ENCODE results near the gene MOCS1. TPM values are rescaled to one million over a fixed set of nuclear protein-coding genes. Genes with fewer than 3 reads are reported as not detected.
A peak's percentile ranks its signal among the peaks of the same experiment; 100 is the strongest.

Gene MOCS1
- total RNA-seq = 28.6 TPM
- long read RNA-seq, full-length matches to known transcripts = 36 of 93 reads
- long read RNA-seq, partial matches to known transcripts = 21 of 93 reads
- long read RNA-seq, other reads (novel, unspliced or antisense) = 36 of 93 reads

DNA sequence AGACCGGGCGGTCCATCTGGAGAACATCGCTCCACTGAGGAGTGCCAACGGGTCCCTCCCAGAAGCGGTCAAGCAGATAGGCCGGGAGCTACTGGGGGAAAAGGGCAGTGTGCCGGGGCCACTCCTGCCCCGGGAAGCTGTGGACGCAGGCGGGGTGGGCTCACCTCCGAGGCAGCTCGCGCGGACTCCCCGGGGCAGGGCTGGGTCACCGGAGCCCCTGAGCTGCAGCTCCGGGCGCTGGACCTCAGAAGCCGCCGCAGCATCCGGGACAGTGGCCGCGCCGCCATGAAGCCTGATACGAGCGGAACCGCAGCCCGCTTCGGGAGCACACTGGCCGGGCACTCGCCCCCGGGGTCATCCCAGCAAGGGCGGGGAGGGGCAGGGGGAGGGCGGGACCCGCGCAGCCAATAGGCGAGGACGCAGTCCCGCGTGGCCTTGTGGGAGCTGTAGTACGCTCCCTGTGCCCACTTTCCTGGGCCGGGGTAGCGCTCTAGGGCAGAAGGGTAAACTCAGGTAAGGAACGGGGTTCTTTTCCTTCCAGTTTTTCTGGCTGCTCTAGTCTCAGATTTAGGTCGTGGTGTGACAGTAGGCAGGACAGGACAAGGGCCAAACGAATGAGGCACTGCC is at the start of gene MOCS1:
MOCS1 (minus strand) TSS at position 332 of the 627 bp plus-strand sequence; CDS start at position 287, 45 bp downstream.
- intact Hi-C loops (cut with micrococcal nuclease) = no loop called here
- peaks cover 79% of the 10 kb centered on the region for H3K4me1 ChIP-seq

DNA sequence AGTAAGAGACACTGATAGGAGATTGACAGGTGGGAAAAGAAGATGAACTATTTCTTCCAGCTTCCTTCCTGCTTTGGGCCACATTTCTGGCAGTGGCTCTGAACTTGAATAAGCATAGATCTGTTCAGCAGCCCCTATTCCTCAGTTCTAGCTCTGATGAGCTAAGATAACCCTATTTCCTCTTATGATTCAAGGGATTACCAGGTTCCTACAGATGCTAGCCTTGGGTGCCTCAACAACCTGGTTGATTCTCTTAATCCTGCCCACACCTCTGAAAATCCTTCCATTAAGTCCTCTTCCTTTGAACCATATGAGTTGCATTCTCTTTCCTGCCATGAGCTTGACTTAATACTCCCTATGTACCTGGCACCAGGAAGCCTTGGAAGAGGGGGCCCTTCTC is 49.8 kb upstream of the MOCS1 start:
- Histone ChIP-seq H3K27ac (replicated peaks) (no peak overlapping the region), H3K36me3 (no peaks in the 10 kb centered on the region), H3K9me3 (replicated peaks) (no peaks in the 10 kb centered on the region), H3K27me3 (ENCODE audit: low read depth) (no peaks in the 10 kb centered on the region), H3K4me1 (peaks cover 21% of the 10 kb centered on the region), H3K4me3 (no peak overlapping the region)
- intact Hi-C loops (cut with micrococcal nuclease) = no loop called here
- no peak for DNase-seq
- TF ChIP-seq, protein P1, sequence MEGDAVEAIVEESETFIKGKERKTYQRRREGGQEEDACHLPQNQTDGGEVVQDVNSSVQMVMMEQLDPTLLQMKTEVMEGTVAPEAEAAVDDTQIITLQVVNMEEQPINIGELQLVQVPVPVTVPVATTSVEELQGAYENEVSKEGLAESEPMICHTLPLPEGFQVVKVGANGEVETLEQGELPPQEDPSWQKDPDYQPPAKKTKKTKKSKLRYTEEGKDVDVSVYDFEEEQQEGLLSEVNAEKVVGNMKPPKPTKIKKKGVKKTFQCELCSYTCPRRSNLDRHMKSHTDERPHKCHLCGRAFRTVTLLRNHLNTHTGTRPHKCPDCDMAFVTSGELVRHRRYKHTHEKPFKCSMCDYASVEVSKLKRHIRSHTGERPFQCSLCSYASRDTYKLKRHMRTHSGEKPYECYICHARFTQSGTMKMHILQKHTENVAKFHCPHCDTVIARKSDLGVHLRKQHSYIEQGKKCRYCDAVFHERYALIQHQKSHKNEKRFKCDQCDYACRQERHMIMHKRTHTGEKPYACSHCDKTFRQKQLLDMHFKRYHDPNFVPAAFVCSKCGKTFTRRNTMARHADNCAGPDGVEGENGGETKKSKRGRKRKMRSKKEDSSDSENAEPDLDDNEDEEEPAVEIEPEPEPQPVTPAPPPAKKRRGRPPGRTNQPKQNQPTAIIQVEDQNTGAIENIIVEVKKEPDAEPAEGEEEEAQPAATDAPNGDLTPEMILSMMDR (IDR thresholded peaks at IDR 0.05; ENCODE audit: borderline replicate concordance) = no peak

More for the DNA sequence above, at the start of gene MOCS1:
- H3K4me3 ChIP-seq = peak within 1 kb of the TSS; percentile 90
- TF ChIP-seq, protein P1 (IDR thresholded peaks at IDR 0.05; ENCODE audit: borderline replicate concordance) = no peak
- DNase-seq = peak; percentile 92
- peak within 1 kb of the TSS; percentile 91 for H3K27ac ChIP-seq (replicated peaks)
- no peaks in the 10 kb centered on the region for H3K36me3 ChIP-seq
- H3K27me3 ChIP-seq (ENCODE audit: low read depth) = no peaks in the 10 kb centered on the region
- no peaks in the 10 kb centered on the region for H3K9me3 ChIP-seq (replicated peaks)

DNA sequence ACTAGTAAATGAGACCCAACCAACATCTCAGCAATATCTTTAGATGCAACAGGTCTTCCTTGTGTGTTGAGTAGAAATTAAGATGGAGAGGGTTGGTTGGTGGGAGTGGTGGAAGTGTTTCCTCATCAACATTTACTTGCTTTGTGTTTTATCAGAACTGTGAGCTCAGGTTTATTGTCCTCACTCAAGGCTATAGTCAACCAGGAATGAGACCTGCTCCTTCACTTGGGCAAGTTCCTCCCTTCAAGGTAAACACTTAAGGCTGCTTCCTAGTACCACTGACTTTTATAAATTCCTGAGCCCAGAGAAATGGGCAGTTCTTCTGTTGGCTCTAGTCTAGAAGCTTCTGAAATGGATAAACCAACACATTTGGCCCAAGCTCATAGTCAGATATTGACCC is 48.9 kb upstream of the MOCS1 start:
- intact Hi-C loops (cut with micrococcal nuclease) = no loop called here
- peaks cover 26% of the 10 kb centered on the region for H3K4me1 ChIP-seq
- DNase-seq = no peak
- no peaks in the 10 kb centered on the region for H3K27me3 ChIP-seq (ENCODE audit: low read depth)
- H3K9me3 ChIP-seq (replicated peaks) = no peaks in the 10 kb centered on the region
- TF ChIP-seq, protein P1 (IDR thresholded peaks at IDR 0.05; ENCODE audit: borderline replicate concordance) = no peak
- H3K4me3 ChIP-seq = no peak overlapping the region
- H3K36me3 ChIP-seq = no peaks in the 10 kb centered on the region
- H3K27ac ChIP-seq (replicated peaks) = no peak overlapping the region

DNA sequence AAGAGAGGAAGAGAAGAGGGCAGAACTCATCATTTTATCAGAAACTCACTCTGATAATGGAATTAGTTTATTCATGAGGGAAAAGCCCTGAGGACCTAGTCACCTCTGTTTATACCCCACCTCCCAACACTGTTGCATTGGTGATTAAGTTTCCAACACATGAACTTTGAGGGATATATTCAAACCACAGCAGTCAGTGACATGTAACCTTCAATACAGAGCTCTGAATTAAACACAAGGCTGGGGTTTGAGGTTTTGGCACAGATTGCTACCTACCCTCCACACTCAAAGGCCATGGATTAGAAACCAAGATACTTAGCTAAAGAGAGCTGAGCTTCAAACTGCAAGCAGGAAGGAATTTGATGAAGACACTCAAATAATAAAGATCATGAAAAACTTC is 48.5 kb upstream of the MOCS1 start:
- DNase-seq = no peak
- H3K4me3 ChIP-seq = no peak overlapping the region
- no peaks in the 10 kb centered on the region for H3K36me3 ChIP-seq
- H3K27ac ChIP-seq (replicated peaks) = no peak overlapping the region
- H3K9me3 ChIP-seq (replicated peaks) = no peaks in the 10 kb centered on the region
- H3K27me3 ChIP-seq (ENCODE audit: low read depth) = no peaks in the 10 kb centered on the region
- intact Hi-C loops (cut with micrococcal nuclease) = no loop called here
- TF ChIP-seq, protein P1 (IDR thresholded peaks at IDR 0.05; ENCODE audit: borderline replicate concordance) = no peak
- H3K4me1 ChIP-seq = peaks cover 26% of the 10 kb centered on the region

DNA sequence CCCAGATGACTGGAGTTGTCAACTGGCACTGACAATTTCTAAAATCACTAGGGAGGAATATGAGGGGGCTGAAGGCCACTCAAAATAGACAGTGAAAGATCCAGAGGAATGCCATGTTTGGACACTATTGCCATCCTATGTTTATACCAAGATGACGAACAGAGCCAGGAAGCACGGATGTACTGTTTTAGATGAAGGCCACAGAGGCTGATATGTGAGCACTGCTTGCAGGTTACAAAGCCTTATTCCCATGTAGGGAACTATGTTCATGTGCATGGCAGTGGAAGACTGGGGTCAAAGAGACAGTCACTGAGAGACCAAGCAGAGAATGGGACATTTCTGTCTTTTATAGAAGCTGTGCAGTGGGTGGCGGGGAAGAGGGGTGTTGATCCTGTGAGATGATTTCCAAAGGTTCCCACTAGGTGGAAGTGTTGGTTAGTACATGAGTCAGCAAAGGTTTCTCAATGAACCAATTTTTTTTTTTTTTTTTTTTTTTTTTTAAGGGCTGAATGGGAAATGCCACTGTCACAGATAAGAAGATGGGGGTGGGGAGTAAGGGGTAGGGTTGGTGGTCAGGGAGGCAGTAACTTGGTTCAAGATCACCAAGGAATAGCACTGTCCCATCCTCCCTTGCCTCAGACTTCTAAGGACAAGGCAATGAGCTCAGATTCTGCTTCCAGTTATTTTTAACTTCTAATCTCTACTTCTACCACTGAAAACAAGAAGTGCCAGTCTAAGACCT is 46.7 kb upstream of the MOCS1 start:
- no peaks in the 10 kb centered on the region for H3K36me3 ChIP-seq
- peaks cover 26% of the 10 kb centered on the region for H3K4me1 ChIP-seq
- H3K27me3 ChIP-seq (ENCODE audit: low read depth) = no peaks in the 10 kb centered on the region
- intact Hi-C loops (cut with micrococcal nuclease) = no loop called here
- TF ChIP-seq, protein P1 (IDR thresholded peaks at IDR 0.05; ENCODE audit: borderline replicate concordance) = peak; percentile 62
- H3K27ac ChIP-seq (replicated peaks) = peak overlapping the region; percentile 64
- H3K4me3 ChIP-seq = no peak overlapping the region
- H3K9me3 ChIP-seq (replicated peaks) = no peaks in the 10 kb centered on the region
- DNase-seq = no peak
